OCI-LY7 (cell line): ENCODE measurements around the gene RPS21. TPM values are rescaled to one million over a fixed set of nuclear protein-coding genes. Genes with fewer than 3 reads are reported as not detected.

ENCODE experiments used
- BruUV-seq: library from RNA; stranded (reverse); fragments of 400-500 nt; replicated peaks from 2 replicates; lab custom pipeline; 2021; lab: Mats Ljungman, UMichigan
- CTCF ChIA-PET: fragments of 300-600 bp; sonication (Branson Sonifier 250); formaldehyde crosslinking; loops from one replicate; lab custom pipeline; 2022; ENCODE audit warnings: antibody characterized with exemption; ENCODE audit not compliant: unreplicated experiment; lab: Charles Lee
- POLR2A ChIA-PET: fragments of 300-600 bp; sonication (Branson Sonifier 250); formaldehyde crosslinking; loops from one replicate; lab custom pipeline; 2022; ENCODE audit warnings: antibody characterized with exemption; lab: Charles Lee
- DNase-seq: peaks from one replicate; pipeline ENCODE4 v3.0.0-alpha.2; 2015; ENCODE audit warnings: low spot score
- H2AFZ ChIP-seq: fragments of 200-600 bp; sonication (generic), shearing (Covaris generic); 2 replicates; pipeline ENCODE4 v1.6.1; 2014; ENCODE audit warnings: mild to moderate bottlenecking, antibody characterized with exemption, low read length, moderate library complexity
- H3K27ac ChIP-seq: fragments of 200-600 bp; sonication (generic); 2 replicates; pipeline ENCODE4 v1.5.1; 2014; ENCODE audit warnings: mixed run types, low read depth, mild to moderate bottlenecking, moderate library complexity, low read length, inconsistent platforms; ENCODE audit not compliant: poor library complexity, severe bottlenecking
- H3K36me3 ChIP-seq: fragments of 200-600 bp; sonication (generic); 2 replicates; pipeline ENCODE4 v1.6.1; 2014; ENCODE audit warnings: mild to moderate bottlenecking, antibody characterized with exemption, low read length, moderate library complexity, mixed read lengths; ENCODE audit not compliant: insufficient read depth
- H3K4me1 ChIP-seq: fragments of 200-600 bp; sonication (generic); 2 replicates; pipeline ENCODE4 v1.5.1; 2014; ENCODE audit warnings: mild to moderate bottlenecking, low read length; ENCODE audit not compliant: insufficient read depth, poor library complexity, severe bottlenecking
- H3K4me2 ChIP-seq: fragments of 200-600 bp; sonication (generic); 2 replicates; pipeline ENCODE4 v1.6.1; 2014; ENCODE audit warnings: mild to moderate bottlenecking, low read length
- H3K4me3 ChIP-seq: fragments of 200-600 bp; sonication (generic); 2 replicates; pipeline ENCODE4 v1.5.1; 2014; ENCODE audit warnings: mild to moderate bottlenecking, low read depth, low read length; ENCODE audit not compliant: poor library complexity, severe bottlenecking
- H3K79me2 ChIP-seq: fragments of 200-600 bp; sonication (generic); 2 replicates; pipeline ENCODE4 v1.6.1; 2016; ENCODE audit warnings: low read depth, mild to moderate bottlenecking, low read length, moderate library complexity, mixed read lengths; ENCODE audit not compliant: insufficient read depth
- H3K9me2 ChIP-seq: fragments of 200-600 bp; sonication (generic); 2 replicates; pipeline ENCODE4 v1.6.1; 2016; ENCODE audit warnings: mild to moderate bottlenecking, low read length, mixed read lengths; ENCODE audit not compliant: insufficient read depth
- H3K9me3 ChIP-seq: fragments of 200-600 bp; sonication (generic); 2 replicates; pipeline ENCODE4 v1.6.1; 2014; ENCODE audit warnings: mild to moderate bottlenecking, mixed run types, low read length, mixed read lengths
- H4K20me1 ChIP-seq: fragments of 200-600 bp; sonication (generic); 2 replicates; pipeline ENCODE4 v1.6.1; 2014; ENCODE audit warnings: mild to moderate bottlenecking, antibody characterized with exemption, low read length, moderate library complexity, mixed read lengths; ENCODE audit not compliant: insufficient read depth
- CTCF ChIP-seq: fragments of 200-600 bp; sonication (generic); conservative IDR thresholded peaks from 2 replicates; pipeline ENCODE4 v1.5.1; 2014; ENCODE audit warnings: mild to moderate bottlenecking, antibody characterized with exemption, low read length, moderate library complexity, mixed read lengths
- EZH2phosphoT487 ChIP-seq: fragments of 200-600 bp; sonication (generic); IDR thresholded peaks from 2 replicates; pipeline ENCODE4 v1.6.1; 2018; ENCODE audit warnings: low read depth, borderline replicate concordance, mild to moderate bottlenecking, mixed run types, antibody characterized with exemption, low read length, moderate library complexity, mixed read lengths
- intact Hi-C: fragments of 100-400 bp; cut with micrococcal nuclease; formaldehyde crosslinking; loops from one replicate; pipeline ENCODE4 v1.10.0; 2022; ENCODE audit not compliant: unreplicated experiment
- total RNA-seq, 2 experiments: library from RNA; depleted of rRNA in 1 of 2; stranded (reverse); fragments of >200 nt in 1 of 2; shearing (Covaris generic) in 1 of 2; gene quantifications; 2 replicates each; pipeline ENCODE4 v1.2.3, GENCODE V29; 2014 to 2022

The RPS21 gene
- total RNA-seq, 2 experiments from 2014 or later: 2,571 to 3,376 TPM

GRCh38 chr20:62418709-62419487 lies 32.0 kb downstream of the RPS21 start:
- H3K9me2 ChIP-seq: no peaks in the 10 kb centered on the region
- ChIA-PET POLR2A (no interaction called here), CTCF (no interaction called here)
- DNase-seq: no peak
- no peaks in the 10 kb centered on the region for H3K36me3 ChIP-seq
- H2AFZ ChIP-seq: no peak overlapping the region
- H3K4me2 ChIP-seq: no peak overlapping the region
- intact Hi-C loops: no loop called here
- no peak overlapping the region for H3K27ac ChIP-seq
- H3K4me1 ChIP-seq: no peaks in the 10 kb centered on the region
- no peaks in the 10 kb centered on the region for H3K9me3 ChIP-seq
- no peaks in the 10 kb centered on the region for H3K79me2 ChIP-seq
- H3K4me3 ChIP-seq: no peak overlapping the region
- H4K20me1 ChIP-seq: no peaks in the 10 kb centered on the region
- BruUV-seq: no TSS peak
- TF ChIP-seq EZH2phosphoT487: no peak
- TF ChIP-seq CTCF: no peak

- no peak overlapping the region for H3K27ac ChIP-seq
These were observed 32.9 kb downstream of the RPS21 start for GRCh38 chr20:62419759-62420158.

More at GRCh38 chr20:62419759-62420158, 32.9 kb downstream of the RPS21 start:
- no peak for TF ChIP-seq CTCF
- Histone ChIP-seq H2AFZ (no peak overlapping the region), H3K9me2 (no peaks in the 10 kb centered on the region), H4K20me1 (no peaks in the 10 kb centered on the region), H3K9me3 (no peaks in the 10 kb centered on the region), H3K4me3 (no peak overlapping the region), H3K36me3 (no peaks in the 10 kb centered on the region), H3K4me2 (no peak overlapping the region), H3K79me2 (no peaks in the 10 kb centered on the region), H3K4me1 (no peaks in the 10 kb centered on the region)
- intact Hi-C loops: no loop called here
- ChIA-PET CTCF (no interaction called here), POLR2A (no interaction called here)
- no TSS peak for BruUV-seq
- DNase-seq: no peak
